Limb (tissue), 2 donors: ENCODE data around the gene CEP128.

Source experiments
- DNase-seq, 2 donors: peaks; one replicate each; pipeline ENCODE4 v3.0.0-alpha.2; 2016; ENCODE audit errors: extremely low spot score in 2 of 2

The CEP128 gene

GRCh38 chr14:80902608-80903007 lies 38.9 kb downstream of the CEP128 start:
- DNase-seq, result no peak

- DNase-seq, result no peak
These were observed 39.7 kb downstream of the CEP128 start for GRCh38 chr14:80901822-80902221.

GRCh38 chr14:80901260-80901659 lies 40.3 kb downstream of the CEP128 start:
- DNase-seq, result no peak

- DNase-seq, result no peak
These were observed 68.9 kb downstream of the CEP128 start for GRCh38 chr14:80872645-80873044.

GRCh38 chr14:80868260-80868659 lies 73.3 kb downstream of the CEP128 start:
- no peak for DNase-seq

- no peak for DNase-seq
These were observed 73.7 kb downstream of the CEP128 start for GRCh38 chr14:80867798-80868197.

GRCh38 chr14:80867091-80867490 lies 74.4 kb downstream of the CEP128 start:
- no peak for DNase-seq

- DNase-seq, result no peak
These were observed 76.0 kb downstream of the CEP128 start for GRCh38 chr14:80865565-80865964.

- DNase-seq, result no peak
These were observed 78.6 kb downstream of the CEP128 start for GRCh38 chr14:80862983-80863382.

GRCh38 chr14:80862541-80862940 lies 79.0 kb downstream of the CEP128 start:
- DNase-seq, result no peak

GRCh38 chr14:80850197-80850814 lies 91.2 kb downstream of the CEP128 start:
- DNase-seq, result peak in 1 of 2 donors; percentile 51

GRCh38 chr14:80847070-80847469 lies 94.5 kb downstream of the CEP128 start:
- DNase-seq, result no peak

GRCh38 chr14:80845856-80846255 lies 95.7 kb downstream of the CEP128 start:
- DNase-seq, result peak in 1 of 2 donors; percentile 18

GRCh38 chr14:80844872-80845271 lies 96.7 kb downstream of the CEP128 start:
- DNase-seq, result no peak

GRCh38 chr14:80839743-80840142 lies 101.8 kb downstream of the CEP128 start:
- no peak for DNase-seq

- no peak for DNase-seq
These were observed 131.9 kb downstream of the CEP128 start for GRCh38 chr14:80809663-80810062.

GRCh38 chr14:80805136-80805535 lies 136.4 kb downstream of the CEP128 start:
- DNase-seq, result no peak

GRCh38 chr14:80798878-80799277 lies 142.7 kb downstream of the CEP128 start:
- no peak for DNase-seq

- no peak for DNase-seq
These were observed 143.3 kb downstream of the CEP128 start for GRCh38 chr14:80798211-80798610.

GRCh38 chr14:80792771-80793170 lies 148.8 kb downstream of the CEP128 start:
- no peak for DNase-seq

- DNase-seq, result no peak
These were observed 153.7 kb downstream of the CEP128 start for GRCh38 chr14:80787876-80788275.

GRCh38 chr14:80784820-80785219 lies 156.7 kb downstream of the CEP128 start:
- DNase-seq, result no peak

- DNase-seq, result no peak
These were observed 159.6 kb downstream of the CEP128 start for GRCh38 chr14:80781972-80782367.

GRCh38 chr14:80780500-80780899 lies 161.0 kb downstream of the CEP128 start:
- no peak for DNase-seq
